Kidney capillary endothelial cell (primary cell): Measurements from ENCODE around the gene OAT.

Experiments used
- DNase-seq: peaks from one replicate; pipeline ENCODE4 v3.0.0-alpha.2; 2018; ENCODE audit warnings: low spot score

OAT gene

DNA sequence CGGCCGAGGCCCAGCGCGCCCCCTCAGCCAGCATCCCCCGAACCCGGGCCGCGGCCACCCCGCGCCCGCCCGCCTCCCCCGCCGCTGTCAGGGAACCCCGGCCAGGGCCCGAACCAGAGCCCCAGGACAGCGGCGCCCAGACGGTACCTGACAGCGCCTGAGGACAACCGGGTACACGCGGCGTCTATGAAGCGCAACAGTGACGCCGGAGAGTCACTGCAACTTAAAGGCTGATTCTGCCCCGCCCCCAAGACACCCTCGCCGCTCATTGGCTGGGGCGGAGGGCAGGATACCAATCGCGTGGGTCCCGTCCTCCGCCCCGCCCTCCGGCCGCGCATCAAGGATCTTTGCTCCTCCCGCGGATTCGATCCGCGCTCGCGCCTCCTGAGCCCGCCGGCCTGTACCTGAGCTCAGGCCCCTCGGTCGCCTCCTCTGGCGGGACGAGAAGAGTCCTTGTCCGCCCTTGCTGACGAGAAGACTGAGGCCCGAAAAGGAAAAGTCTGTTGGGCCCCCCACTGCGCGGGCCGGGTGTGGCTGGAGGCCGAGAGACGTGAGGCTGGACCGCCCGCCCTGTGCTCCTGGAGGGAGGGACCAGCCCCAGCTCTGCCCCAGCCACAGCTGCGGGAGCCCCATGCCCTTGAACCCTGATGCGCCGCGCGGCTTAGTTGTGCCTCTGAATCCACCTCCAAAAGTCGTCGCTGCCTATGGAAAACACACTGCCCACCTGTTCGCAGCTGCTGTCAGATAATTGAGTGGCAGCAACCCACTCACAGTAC lies at the start of gene OAT:
TSS of gene OAT (minus strand) at position 198 of the 776 bp plus-strand sequence. CDS start 6,752 bp downstream, outside the sequence.
- peak; percentile 95 for DNase-seq

GRCh38 chr10:124467165-124467564 lies 48.4 kb upstream of the OAT start:
- DNase-seq, result no peak

DNA sequence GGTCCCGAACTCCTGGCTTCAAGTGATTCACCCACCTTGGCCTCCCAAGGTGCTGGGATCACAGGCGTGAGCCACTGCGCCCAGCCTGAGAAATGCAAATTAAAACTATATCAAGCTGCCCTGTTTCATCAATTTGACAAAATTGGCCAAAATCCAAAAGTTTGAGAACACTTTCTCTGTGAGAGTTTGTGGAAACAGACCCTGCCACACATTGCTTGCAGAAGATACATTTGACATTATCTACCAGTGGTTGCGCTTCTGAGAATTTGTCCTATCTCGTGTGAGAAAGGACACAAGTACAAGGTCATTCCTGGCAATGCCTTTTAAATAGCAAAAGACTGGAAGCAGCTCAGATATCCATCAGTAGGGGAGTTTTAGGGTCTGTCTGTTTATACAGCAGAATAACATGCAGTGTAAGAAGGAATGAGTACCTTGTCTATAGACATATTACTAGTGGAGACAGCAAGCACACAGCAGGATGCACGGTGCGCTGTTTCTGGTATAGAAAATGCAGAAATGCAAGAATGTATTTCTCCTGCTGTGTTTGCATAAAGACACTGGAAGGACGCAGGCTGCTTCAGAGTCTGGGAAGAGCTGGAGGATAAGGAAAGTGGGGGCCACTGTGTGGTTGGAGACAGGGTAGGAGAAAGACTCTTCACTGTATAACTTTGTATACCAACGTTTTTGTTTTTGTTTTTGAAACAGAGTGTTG lies 47.2 kb upstream of the OAT start:
- DNase-seq, result no peak

DNA sequence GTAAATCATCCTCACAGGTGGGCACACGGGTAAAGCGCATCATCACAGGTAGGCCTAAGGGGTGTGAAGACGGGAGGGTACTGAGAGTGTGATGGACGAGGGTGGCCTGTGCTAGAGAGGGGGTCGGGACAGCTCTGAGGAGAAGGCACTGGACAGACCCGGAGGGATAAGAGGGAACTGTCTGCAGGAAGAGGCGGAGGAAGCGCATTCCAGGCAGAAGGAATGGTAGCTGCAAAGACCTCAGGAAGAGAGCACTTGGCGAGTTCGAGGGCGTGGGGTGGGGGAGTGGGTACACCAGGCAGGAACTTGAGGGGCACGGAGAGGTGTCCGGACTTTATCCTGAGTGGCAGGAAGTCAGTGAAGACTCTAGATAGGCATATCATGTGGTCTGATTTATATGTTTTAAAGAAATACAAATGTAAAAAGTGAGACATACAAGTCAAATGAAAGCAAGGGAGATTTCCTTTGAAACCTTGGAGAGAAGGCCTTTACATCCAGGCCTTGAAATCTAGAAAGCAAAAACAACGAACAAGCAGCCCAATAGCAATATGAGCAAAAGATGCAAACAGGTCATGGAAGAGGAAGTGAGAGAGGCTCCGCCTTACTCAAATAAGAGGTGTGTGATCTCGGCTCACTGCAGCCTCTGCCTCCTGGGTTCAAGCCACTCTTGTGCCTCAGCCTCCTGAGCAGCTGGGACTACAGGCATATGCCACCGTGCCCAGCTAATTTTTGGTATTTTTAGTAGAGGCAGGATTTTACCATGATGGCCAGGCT lies 46.5 kb upstream of the OAT start:
- DNase-seq, result no peak

GRCh38 chr10:124464028-124464965 lies 45.6 kb upstream of the OAT start:
- DNase-seq, result no peak

DNA sequence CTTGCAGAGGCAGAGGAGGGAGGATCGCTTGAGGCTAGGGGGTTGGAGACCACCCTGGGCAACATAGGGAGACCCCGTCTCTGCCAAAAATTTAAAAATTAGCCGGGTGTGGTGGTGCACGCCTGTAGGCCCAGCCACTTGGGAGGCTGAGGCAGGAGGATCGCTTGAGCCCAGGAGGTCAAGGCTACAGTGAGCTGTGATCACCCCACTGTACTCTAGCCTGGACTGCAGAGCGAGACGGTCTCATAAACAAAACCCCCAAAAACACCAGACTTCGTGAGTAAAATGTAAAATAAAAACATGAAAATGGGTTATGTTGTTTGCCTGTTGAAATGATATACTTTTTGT lies 43.6 kb upstream of the OAT start:
- DNase-seq, result no peak

- DNase-seq, result peak; percentile 77
Measured at GRCh38 chr10:124461642-124462347, 43.1 kb upstream of the OAT start, which contains the start of gene LHPP. LHPP (plus strand) TSS chr10:124461823; CDS start chr10:124461863, 40 bp downstream.

- no peak for DNase-seq
Measured at GRCh38 chr10:124460144-124460543, 41.4 kb upstream of the OAT start.

- DNase-seq, result no peak
Measured at GRCh38 chr10:124459395-124459794, 40.7 kb upstream of the OAT start.

GRCh38 chr10:124458889-124459288 lies 40.2 kb upstream of the OAT start:
- no peak for DNase-seq

- no peak for DNase-seq
Measured at GRCh38 chr10:124458473-124458872, 39.8 kb upstream of the OAT start.

- DNase-seq, result no peak
Measured at GRCh38 chr10:124455441-124455840, 36.7 kb upstream of the OAT start.

DNA sequence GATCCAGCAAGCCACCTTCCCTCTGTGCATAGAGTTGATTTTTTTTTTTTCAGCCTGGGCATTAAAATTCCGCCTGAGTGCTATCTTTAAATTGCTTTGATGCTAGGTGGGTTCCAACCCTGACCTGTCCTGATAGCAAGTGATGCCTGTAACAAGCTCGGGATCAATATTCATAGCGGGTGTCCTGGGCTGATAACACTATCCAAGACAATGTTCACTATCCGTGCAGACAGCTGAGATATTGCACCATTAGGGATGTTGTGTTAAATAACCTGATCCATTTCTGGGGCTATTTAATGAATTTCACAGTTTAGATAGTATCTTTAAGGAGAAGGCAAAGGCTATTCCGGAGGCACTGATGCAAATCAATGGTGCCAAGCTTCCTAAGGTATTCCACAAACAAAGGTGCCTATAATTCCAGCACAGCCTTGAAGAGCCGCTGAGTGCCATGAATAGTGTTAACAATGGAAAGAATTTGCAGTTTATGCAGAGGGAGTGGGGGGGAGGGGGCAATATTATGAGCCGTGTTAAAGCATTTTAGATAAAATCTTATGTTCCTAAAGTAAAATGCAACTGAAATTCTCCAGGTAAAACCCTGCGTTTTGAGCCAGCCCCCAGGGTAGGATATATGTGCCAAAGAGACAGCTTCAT lies 35.4 kb upstream of the OAT start:
- no peak for DNase-seq

GRCh38 chr10:124451276-124451675 lies 32.6 kb upstream of the OAT start:
- DNase-seq, result no peak

GRCh38 chr10:124450783-124451057 lies 32.0 kb upstream of the OAT start:
- no peak for DNase-seq

DNA sequence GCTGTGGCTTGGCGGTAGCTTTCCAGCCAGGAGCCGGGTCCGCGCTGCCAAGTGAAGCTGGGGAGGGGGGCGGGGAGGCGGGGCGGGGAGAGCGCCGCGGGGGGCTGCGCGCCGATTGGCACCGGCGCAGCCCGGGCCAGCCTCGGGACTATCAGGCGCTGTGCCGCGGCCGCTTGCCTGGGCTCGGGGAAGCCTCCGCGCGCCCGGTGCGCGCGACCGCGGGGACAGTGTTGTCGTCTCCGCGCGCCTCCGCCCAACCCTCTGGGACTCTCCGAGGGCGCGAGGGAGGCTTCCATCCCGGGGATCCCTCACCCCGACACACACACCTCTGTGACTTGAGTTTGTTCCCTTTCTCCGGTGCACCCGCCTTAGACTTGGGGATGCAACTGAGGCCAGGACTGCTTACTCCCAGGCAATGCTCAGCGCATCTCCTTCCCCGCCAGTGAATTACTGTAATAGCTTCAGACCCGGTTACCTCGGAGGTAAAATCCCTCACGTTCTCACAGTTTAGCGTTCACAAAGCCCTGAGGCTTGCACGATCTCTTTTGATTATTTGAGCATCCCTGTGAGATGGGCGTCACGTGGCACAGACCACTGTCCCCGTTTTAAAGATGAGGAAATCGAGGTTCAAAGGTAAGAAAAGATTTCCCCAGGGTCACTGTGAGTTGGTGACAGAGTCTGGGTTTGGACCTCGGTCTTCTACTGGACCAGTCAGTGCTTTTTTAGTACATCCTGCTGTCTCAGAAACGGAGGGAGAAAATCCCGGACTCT lies 31.5 kb upstream of the OAT start, which contains the start of gene NKX1-2:
TSS of gene NKX1-2 (minus strand) at position 24 of the 771 bp plus-strand sequence. CDS start 92 bp downstream, outside the sequence.
- no peak for DNase-seq

- DNase-seq, result no peak
Measured at GRCh38 chr10:124449170-124450011, 30.7 kb upstream of the OAT start.

GRCh38 chr10:124448696-124449169 lies 30.0 kb upstream of the OAT start:
- no peak for DNase-seq
